DMS53 (cell line): ENCODE measurements around the gene LRP2.
A peak's percentile ranks its signal among the peaks of the same experiment; 100 is the strongest.
"Not testable (repeated sequence)": the region's sequence is repeated elsewhere in the genome, so short reads cannot be mapped to it uniquely, and the experiment has no call there.

Experiments used
- DNase-seq: peaks from one replicate; lab custom pipeline; 2025; lab: John Stamatoyannopoulos, UW

LRP2 gene

DNA sequence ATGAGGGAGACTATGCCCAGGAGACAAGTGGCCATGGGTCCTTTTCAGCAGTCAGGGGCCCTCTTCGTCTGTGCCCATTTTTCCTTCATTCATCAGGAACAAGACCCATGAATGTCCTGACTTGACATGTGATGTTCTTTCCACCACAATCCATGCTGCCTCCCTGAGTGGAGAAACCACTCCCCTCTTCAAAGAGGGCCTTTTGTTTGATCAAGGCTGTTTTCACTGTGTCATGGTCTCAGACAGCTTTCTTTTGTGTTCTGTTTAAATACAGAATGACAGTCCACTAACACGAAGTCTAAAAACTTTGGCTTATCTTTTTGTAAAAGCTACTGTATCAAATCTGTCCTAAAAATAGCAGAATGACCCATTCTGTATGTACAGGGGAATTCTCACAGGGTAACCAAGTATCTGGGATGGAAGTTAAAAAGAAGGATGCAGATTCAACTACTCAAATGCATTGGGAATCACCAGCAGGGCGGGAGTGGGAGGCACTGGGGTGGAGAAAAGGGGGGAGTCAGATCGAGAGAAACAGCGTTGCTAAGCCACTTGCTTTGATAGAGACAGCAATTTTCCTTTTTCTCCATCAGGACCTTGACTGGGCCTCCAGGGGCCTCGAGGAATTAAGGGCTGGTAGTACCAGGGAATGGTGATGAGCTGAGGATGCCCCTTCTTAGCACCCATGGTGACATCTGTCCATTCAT is 13.9 kb downstream of the LRP2 start:
- peak; percentile 75 for DNase-seq

GRCh38 chr2:169345486-169346437 is 16.6 kb downstream of the LRP2 start:
- DNase-seq: no peak

- DNase-seq: no peak
Measured at GRCh38 chr2:169344736-169345485, 17.4 kb downstream of the LRP2 start.

DNA sequence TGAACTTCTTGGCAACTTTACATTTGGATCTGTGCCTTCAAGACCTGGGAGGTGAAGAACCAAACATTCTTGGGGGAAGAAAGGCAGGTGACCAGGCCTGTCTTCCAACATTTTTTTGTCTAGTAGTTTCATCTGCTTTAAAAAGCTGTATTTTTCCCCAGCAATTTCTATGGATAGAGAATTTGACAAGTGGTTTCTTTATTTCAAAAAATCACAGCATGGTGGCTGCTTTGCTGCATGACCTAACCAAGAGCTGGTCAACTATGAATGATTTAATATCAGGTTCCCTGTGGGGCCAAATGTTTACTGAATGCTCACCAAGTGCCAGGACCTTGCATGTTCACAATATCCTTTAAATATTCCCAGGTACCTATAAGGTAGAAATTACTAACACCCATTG is 19.1 kb downstream of the LRP2 start:
- no peak for DNase-seq

GRCh38 chr2:169339657-169340056 is 22.7 kb downstream of the LRP2 start:
- no peak for DNase-seq

DNA sequence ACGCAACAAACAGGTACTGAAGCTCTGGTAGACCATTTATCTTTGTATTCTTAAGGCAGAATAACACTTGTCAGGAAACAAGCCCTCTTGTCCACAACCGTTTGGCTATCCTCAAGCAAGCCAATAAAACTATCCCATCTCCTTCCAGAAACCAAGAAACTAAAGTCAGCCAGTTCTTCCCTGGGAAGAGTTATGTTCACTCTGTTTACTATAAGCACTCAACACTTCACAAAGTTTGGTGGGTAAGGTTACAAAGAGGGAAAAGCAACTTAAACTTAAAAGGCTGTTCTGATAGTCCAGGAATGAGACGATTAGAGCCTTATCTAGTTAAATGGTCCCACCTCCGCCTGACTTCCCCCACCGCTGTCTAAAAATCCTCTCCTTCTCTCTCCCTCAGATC is 25.6 kb downstream of the LRP2 start:
- DNase-seq: no peak

DNA sequence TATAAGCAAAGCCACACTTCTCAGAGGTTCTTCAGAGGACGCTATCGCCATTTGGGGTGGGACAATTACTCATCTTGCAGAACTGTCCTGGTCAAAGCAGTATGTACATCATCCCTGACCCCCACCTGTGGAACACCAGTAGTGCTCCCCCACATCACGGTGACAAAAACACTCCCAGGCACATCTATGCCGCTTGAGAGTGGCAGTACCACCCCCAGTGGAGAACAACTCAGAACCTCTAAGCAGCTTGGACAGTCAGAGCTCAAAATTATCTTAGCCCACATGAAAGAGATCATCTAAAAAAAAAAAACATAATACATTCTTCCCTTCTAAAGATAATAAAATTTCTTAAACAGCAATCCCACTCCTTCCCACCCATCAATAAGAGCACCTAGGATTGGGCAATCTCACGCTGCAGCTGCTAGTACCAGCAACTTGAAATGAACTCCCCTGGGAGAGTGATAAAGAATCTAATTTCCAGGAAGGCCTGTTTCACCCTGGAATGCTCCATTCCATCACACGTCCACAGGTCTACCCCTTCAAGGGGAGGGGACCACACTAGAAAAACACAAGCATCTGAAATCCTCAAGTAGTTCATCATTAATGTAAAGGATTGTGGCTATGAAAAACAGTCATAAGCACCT is 31.7 kb downstream of the LRP2 start:
- DNase-seq: no peak

GRCh38 chr2:169329688-169330554 is 32.4 kb downstream of the LRP2 start:
- peak; percentile 50 for DNase-seq

DNA sequence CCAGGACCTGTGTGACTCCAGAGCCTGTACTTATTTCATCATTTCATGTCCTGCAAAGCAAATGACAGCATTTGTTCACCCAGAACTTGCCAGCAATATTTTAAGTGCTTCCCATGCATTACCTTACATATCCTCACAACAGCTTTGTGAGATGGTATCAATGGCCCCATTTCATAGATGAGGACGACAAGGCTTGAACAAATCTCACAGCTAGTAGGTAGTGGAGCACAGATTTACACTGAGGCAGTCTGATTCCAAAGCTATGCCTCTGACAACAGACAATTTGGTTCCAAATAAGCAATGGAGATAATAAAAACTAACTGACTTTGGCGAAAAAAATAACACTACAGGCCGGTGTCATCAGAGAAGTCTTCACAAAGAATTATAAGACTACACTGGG is 33.5 kb downstream of the LRP2 start:
- DNase-seq: no peak

GRCh38 chr2:169327837-169328236 is 34.5 kb downstream of the LRP2 start:
- DNase-seq: not testable (repeated sequence)

GRCh38 chr2:169325886-169326285 is 36.4 kb downstream of the LRP2 start:
- not testable (repeated sequence) for DNase-seq

DNA sequence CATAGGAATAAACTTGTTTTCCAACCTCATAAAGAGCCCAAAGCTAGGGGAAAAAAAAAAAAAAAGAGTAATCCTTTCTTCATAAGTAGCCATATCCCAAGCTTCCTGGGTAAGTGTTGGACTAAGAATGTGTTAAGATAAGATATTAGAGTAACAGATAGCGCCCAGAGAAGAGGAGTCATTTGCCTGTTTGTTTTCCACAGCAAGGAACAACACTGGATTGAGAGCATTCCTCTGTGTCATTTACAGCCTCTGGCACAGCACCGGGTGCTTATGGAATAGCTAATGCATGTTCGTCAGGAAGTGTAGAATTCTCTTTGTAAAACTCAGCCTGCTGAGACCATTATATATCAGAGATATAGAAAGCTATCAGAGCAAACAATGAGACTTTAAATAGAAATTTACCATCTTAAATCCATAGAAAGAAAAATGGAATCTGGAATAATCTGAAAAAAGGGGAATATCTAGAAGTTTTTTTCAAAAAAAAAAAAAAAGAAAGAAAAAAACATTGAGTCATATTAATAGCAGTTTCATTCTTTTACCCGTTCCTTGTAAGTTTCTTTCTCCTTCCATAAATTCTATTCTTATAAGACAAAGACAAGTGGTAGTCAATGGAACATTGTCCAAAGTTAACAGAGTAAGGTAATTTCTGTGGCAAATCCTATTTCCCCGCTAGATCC is 37.6 kb downstream of the LRP2 start:
- no peak for DNase-seq

DNA sequence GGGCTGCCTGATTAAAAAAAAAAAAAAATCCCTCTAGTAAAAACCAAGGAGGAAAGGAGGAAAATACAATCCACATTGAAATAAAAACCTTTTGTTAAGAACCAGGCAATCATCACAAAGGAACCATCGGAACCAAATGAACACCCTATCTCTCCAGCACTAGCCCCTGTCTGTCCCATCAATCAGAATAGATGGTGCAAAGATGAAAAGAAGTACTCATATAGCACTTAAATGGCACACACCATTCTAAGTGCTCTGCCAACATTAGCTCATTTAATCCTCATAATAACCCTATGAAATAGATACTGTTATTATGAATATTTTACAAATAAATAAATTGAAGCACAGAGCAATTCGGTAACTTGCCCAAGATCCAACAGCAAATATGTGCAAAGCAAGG is 38.5 kb downstream of the LRP2 start:
- no peak for DNase-seq

- DNase-seq: no peak
Measured at GRCh38 chr2:169320561-169320960, 41.8 kb downstream of the LRP2 start.

DNA sequence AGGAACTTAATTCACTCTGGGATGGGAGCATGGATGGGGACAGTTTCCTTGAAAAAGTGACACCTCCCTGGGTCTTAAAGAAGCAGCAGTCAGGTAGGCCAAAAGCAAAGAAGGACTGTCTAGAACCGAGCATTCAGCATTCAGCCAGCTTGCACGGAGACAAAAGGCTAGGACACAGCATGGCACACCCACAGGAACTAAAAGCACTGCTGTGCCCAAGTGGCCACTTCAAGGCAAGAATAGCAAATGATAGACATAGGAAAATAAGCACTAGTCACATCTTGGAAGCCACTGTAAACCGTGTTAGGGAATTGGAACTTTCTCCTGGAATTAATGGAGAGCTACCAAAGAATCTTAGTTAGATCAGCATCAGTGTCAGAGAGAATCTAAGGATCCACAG is 47.0 kb downstream of the LRP2 start:
- no peak for DNase-seq

GRCh38 chr2:169308349-169308748 is 54.0 kb downstream of the LRP2 start:
- DNase-seq: not testable (repeated sequence)

DNA sequence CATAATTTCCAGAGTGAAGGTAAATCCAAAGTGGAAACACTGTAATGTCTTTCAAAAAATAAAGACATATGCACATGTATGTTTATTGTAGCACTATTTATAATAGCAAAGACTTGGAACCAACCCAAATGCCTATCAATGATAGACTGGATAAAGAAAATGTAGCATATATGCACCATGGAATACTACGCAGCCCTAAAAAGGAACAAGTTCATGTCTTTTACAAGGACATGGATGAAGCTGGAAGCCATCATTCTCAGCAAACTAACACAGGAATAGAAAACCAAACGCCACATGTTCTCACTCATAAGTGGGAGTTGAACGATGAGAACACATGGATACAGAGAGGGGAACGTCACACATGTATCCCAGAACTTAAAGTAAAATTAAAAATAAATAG is 57.6 kb downstream of the LRP2 start:
- DNase-seq: not testable (repeated sequence)

- no peak for DNase-seq
Measured at GRCh38 chr2:169303579-169304305, 58.6 kb downstream of the LRP2 start.

DNA sequence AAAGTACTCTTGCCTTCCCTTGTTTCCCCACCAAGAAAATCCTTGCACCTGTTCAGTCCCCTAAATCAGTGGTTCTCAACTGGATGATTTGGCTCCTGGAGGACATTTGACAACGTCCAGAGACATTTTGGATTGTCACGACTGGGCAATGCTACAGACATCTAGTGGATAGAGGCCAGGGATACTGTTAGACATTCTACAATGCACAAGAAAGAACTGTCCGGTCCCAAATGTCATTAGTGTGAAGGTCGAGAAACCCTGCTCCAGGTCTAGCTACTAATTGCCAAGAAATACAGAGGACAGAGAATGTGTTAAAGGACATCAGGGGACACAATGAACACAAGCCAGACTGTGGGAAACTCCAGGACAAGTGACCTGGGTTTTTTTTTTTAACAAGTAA is 60.0 kb downstream of the LRP2 start:
- DNase-seq: no peak
